IMR-90 (cell line): ENCODE measurements around the gene MAGEB1. TPM values are rescaled to one million over a fixed set of nuclear protein-coding genes. Genes with fewer than 3 reads are reported as not detected.

ENCODE experiments used
- ATAC-seq: fragments of 200-7000 bp; cut with Tn5 transposase; 2 replicates; pipeline ENCODE4 v1.9.1; 2020; ENCODE audit warnings: low read depth, mild to moderate bottlenecking, moderate library complexity
- BruUV-seq: library from RNA; stranded (reverse); fragments of 400-500 nt; replicated peaks from 2 replicates; lab custom pipeline; 2021; lab: Mats Ljungman, UMichigan
- CTCF ChIA-PET: fragments of 300-600 bp; formaldehyde crosslinking; extraction: SDS; loops from one replicate; lab custom pipeline; 2021; ENCODE audit warnings: antibody characterized with exemption; lab: Yijun Ruan, JAX
- POLR2A ChIA-PET: fragments of 300-600 bp; sonication (Branson Sonifier 250); formaldehyde crosslinking; loops from one replicate; lab custom pipeline; 2022; ENCODE audit warnings: antibody characterized with exemption; ENCODE audit not compliant: unreplicated experiment; lab: Charles Lee
- DNase-seq: peaks from one replicate; pipeline ENCODE4 v3.0.0; 2013
- H2AFZ ChIP-seq: replicated peaks from 2 replicates; pipeline ENCODE3; 2013; ENCODE audit warnings: low read length, mild to moderate bottlenecking; ENCODE audit not compliant: poor library complexity
- H2AK5ac ChIP-seq: 2 replicates; pipeline ENCODE4 v1.6.1; 2013; ENCODE audit warnings: low read depth, low read length, inconsistent platforms
- H2AK9ac ChIP-seq: replicated peaks from 2 replicates; pipeline ENCODE3; 2013; ENCODE audit warnings: mild to moderate bottlenecking, low read depth, low read length, moderate library complexity; ENCODE audit not compliant: poor library complexity
- H2BK120ac ChIP-seq: 2 replicates; pipeline ENCODE4 v1.6.1; 2013; ENCODE audit warnings: low read depth, low read length, inconsistent platforms
- H2BK15ac ChIP-seq: 3 replicates; pipeline ENCODE4 v1.6.1; 2013; ENCODE audit warnings: low read depth, low read length, inconsistent platforms
- H2BK20ac ChIP-seq: 2 replicates; pipeline ENCODE4 v1.6.1; 2013; ENCODE audit warnings: low read depth, mild to moderate bottlenecking, inconsistent platforms, low read length, moderate library complexity
- H2BK5ac ChIP-seq: 2 replicates; pipeline ENCODE4 v1.6.1; 2013; ENCODE audit warnings: mild to moderate bottlenecking, low read depth, low read length, inconsistent platforms; ENCODE audit not compliant: poor library complexity, severe bottlenecking
- H3K14ac ChIP-seq: replicated peaks from 2 replicates; pipeline ENCODE4 v1.6.1; 2013; ENCODE audit warnings: low read depth, low read length, inconsistent platforms
- H3K18ac ChIP-seq: 2 replicates; pipeline ENCODE4 v1.6.1; 2013; ENCODE audit warnings: low read depth, low read length, control low read depth
- H3K23ac ChIP-seq: 2 replicates; pipeline ENCODE4 v1.6.1; 2013; ENCODE audit warnings: low read depth, low read length, inconsistent platforms
- H3K27ac ChIP-seq: 2 replicates; pipeline ENCODE4 v1.5.1; 2013; ENCODE audit warnings: mild to moderate bottlenecking, control low read depth, low read length; ENCODE audit not compliant: insufficient read depth
- H3K27me3 ChIP-seq: 2 replicates; pipeline ENCODE4 v1.6.1; 2013; ENCODE audit warnings: low read length; ENCODE audit not compliant: control insufficient read depth, insufficient read depth
- H3K36me3 ChIP-seq: 2 replicates; pipeline ENCODE4 v1.6.1; 2013; ENCODE audit warnings: low read length, mixed read lengths; ENCODE audit not compliant: control insufficient read depth, insufficient read depth
- H3K4ac ChIP-seq: 2 replicates; pipeline ENCODE4 v1.6.1; 2013; ENCODE audit warnings: low read depth, low read length, inconsistent platforms
- H3K4me1 ChIP-seq: 2 replicates; pipeline ENCODE4 v1.6.1; 2013; ENCODE audit warnings: low read length, mixed read lengths; ENCODE audit not compliant: control insufficient read depth, insufficient read depth
- H3K4me2 ChIP-seq: 2 replicates; pipeline ENCODE4 v1.6.1; 2013; ENCODE audit warnings: low read depth, mild to moderate bottlenecking, control low read depth, low read length, moderate library complexity
- H3K4me3 ChIP-seq: 2 replicates; pipeline ENCODE4 v1.5.1; 2013; ENCODE audit warnings: low read depth, mild to moderate bottlenecking, control low read depth, low read length, moderate library complexity; ENCODE audit not compliant: insufficient read depth
- H3K56ac ChIP-seq: 2 replicates; pipeline ENCODE4 v1.6.1; 2013; ENCODE audit warnings: low read length, inconsistent platforms; ENCODE audit not compliant: insufficient read depth; ENCODE audit errors: extremely low read depth
- H3K79me1 ChIP-seq, 2 experiments: 2 replicates each; pipeline ENCODE4 v1.6.1; 2013; ENCODE audit warnings: low read length in 2 of 2, inconsistent platforms in 1 of 2, low read depth in 1 of 2
- H3K9ac ChIP-seq: 2 replicates; pipeline ENCODE4 v1.6.1; 2013; ENCODE audit warnings: low read depth, low read length, control low read depth
- H3K9me1 ChIP-seq: 2 replicates; pipeline ENCODE4 v1.6.1; 2013; ENCODE audit warnings: low read length, inconsistent platforms; ENCODE audit not compliant: insufficient read depth
- H3K9me3 ChIP-seq: 2 replicates; pipeline ENCODE4 v1.6.1; 2013; ENCODE audit warnings: low read length; ENCODE audit not compliant: control insufficient read depth, insufficient read depth
- H4K20me1 ChIP-seq: 2 replicates; pipeline ENCODE4 v1.6.1; 2013; ENCODE audit warnings: low read length, inconsistent platforms; ENCODE audit not compliant: insufficient read depth
- H4K5ac ChIP-seq: 2 replicates; pipeline ENCODE4 v1.6.1; 2013; ENCODE audit warnings: mild to moderate bottlenecking, low read depth, low read length, control low read depth
- H4K8ac ChIP-seq, 2 experiments: 2 replicates each; pipeline ENCODE4 v1.6.1; 2013; ENCODE audit warnings: low read depth in 2 of 2, low read length in 2 of 2, control low read depth in 1 of 2, inconsistent platforms in 1 of 2
- H4K91ac ChIP-seq: 2 replicates; pipeline ENCODE4 v1.6.1; 2013; ENCODE audit warnings: low read depth, low read length, inconsistent platforms; ENCODE audit not compliant: insufficient read depth
- BHLHE40 ChIP-seq: fragments of 150-350 bp; IDR thresholded peaks from 2 replicates; pipeline ENCODE4 v1.6.1; 2016; ENCODE audit warnings: mild to moderate bottlenecking, low read depth, low read length
- CEBPB ChIP-seq: IDR thresholded peaks from 2 replicates; pipeline ENCODE4 v1.6.1; 2012; ENCODE audit warnings: low read depth, low read length, improper control_type of control experiment
- CHD1 ChIP-seq: IDR thresholded peaks from 2 replicates; pipeline ENCODE4 v1.6.1; 2012; ENCODE audit warnings: low read depth, low read length, improper control_type of control experiment
- CTCF ChIP-seq: conservative IDR thresholded peaks from 2 replicates; pipeline ENCODE4 v1.5.1; 2012; ENCODE audit warnings: mild to moderate bottlenecking, low read depth, low read length, improper control_type of control experiment
- ELK1 ChIP-seq: fragments of 150-350 bp; IDR thresholded peaks from 2 replicates; pipeline ENCODE4 v1.6.1; 2016; ENCODE audit warnings: low read depth, mild to moderate bottlenecking, low read length, moderate library complexity, borderline replicate concordance
- MAFK ChIP-seq: IDR thresholded peaks from 2 replicates; pipeline ENCODE4 v1.6.1; 2012; ENCODE audit warnings: low read depth, low read length, improper control_type of control experiment
- MXI1 ChIP-seq: IDR thresholded peaks from 2 replicates; pipeline ENCODE4 v1.6.1; 2012; ENCODE audit warnings: low read depth, mild to moderate bottlenecking, low read length, moderate library complexity, borderline replicate concordance
- NFE2L2 ChIP-seq: fragments of 150-350 bp; IDR thresholded peaks from 2 replicates; pipeline ENCODE4 v1.6.1; 2016; ENCODE audit warnings: low read depth, mild to moderate bottlenecking, low read length
- POLR2A ChIP-seq: IDR thresholded peaks from 2 replicates; pipeline ENCODE4 v1.6.1; 2012; ENCODE audit warnings: mild to moderate bottlenecking, low read depth, low read length
- RAD21 ChIP-seq: IDR thresholded peaks from 2 replicates; pipeline ENCODE4 v1.6.1; 2012; ENCODE audit warnings: low read length, improper control_type of control experiment
- RCOR1 ChIP-seq: IDR thresholded peaks from 2 replicates; pipeline ENCODE4 v1.6.1; 2012; ENCODE audit warnings: mild to moderate bottlenecking, low read length, improper control_type of control experiment; ENCODE audit not compliant: insufficient replicate concordance
- RFX5 ChIP-seq: IDR thresholded peaks from 2 replicates; pipeline ENCODE4 v1.8.0; 2012; ENCODE audit warnings: low read depth, mild to moderate bottlenecking, low read length, moderate library complexity
- SMC3 ChIP-seq: fragments of 150-350 bp; IDR thresholded peaks from 2 replicates; pipeline ENCODE4 v1.6.1; 2016; ENCODE audit warnings: low read depth, mild to moderate bottlenecking, antibody characterized with exemption, low read length, moderate library complexity
- USF2 ChIP-seq: fragments of 150-350 bp; IDR thresholded peaks from 2 replicates; pipeline ENCODE4 v1.6.1; 2017; ENCODE audit warnings: mild to moderate bottlenecking, antibody characterized with exemption, low read length, low read depth
- WGBS, 2 experiments: methylation state at CpG; one replicate each; pipeline versions ENCODE4 v1.1.5 to v1.1.7; 2013; ENCODE audit warnings: missing lambda C conversion rate in 2 of 2; ENCODE audit not compliant: insufficient read length in 1 of 2; ENCODE audit errors: extremely low coverage in 2 of 2; 5-methylcytosine and 5-hydroxymethylcytosine counted together
- dilution Hi-C: fragments of 300-500 bp; cut with HindIII; formaldehyde crosslinking; loops from one replicate; pipeline ENCODE4 v1.14.3; 2018; ENCODE audit warnings: low sequenced_read_pairs; ENCODE audit not compliant: unreplicated experiment
- in situ Hi-C: fragments of 300-500 bp; cut with MboI; formaldehyde crosslinking; loops from 3 replicates; pipeline ENCODE4 v1.14.3; 2019; ENCODE audit warnings: low sequenced_read_pairs, inconsistent platforms, mixed read lengths
- intact Hi-C: fragments of 100-400 bp; cut with micrococcal nuclease; formaldehyde crosslinking; loops from 2 replicates; pipeline ENCODE4 v1.10.0; 2022
- polyA plus RNA-seq, 3 experiments: library from polyadenylated mRNA; depleted of rRNA; stranded (reverse); fragments of >200 nt; gene quantifications; 2 replicates each; pipeline ENCODE4 v1.2.3, GENCODE V29; 2012; ENCODE audit warnings: low replicate concordance in 1 of 3
- total RNA-seq: library from RNA; depleted of rRNA; stranded (reverse); fragments of >200 nt; gene quantifications from 2 replicates; pipeline ENCODE4 v1.2.3, GENCODE V29; 2012

Gene MAGEB1
- total and polyA plus RNA-seq, 2 of the 4 experiments (the other 2 are of a cell fraction): not detected

GRCh38 chrX:30262763-30263162 is 15.8 kb downstream of the MAGEB1 start:
- H4K5ac ChIP-seq: no peak overlapping the region
- no peak overlapping the region for H3K27ac ChIP-seq
- H4K91ac ChIP-seq: no peak overlapping the region
- dilution Hi-C loops (no loop called here), intact Hi-C loops (no loop called here), in situ Hi-C loops (no loop called here)
- H2AFZ ChIP-seq: no peak overlapping the region
- H3K23ac ChIP-seq: no peak overlapping the region
- no peak overlapping the region for H3K4me3 ChIP-seq
- no TSS peak for BruUV-seq
- no peaks in the 10 kb centered on the region for H3K4me1 ChIP-seq
- H4K8ac ChIP-seq: no peak overlapping the region
- H3K79me1 ChIP-seq: no peaks in the 10 kb centered on the region
- H2BK15ac ChIP-seq: no peak overlapping the region
- POLR2A ChIA-PET: no interaction called here
- DNase-seq (no peak), ATAC-seq (no peak)
- H2BK120ac ChIP-seq: no peak overlapping the region
- no peak overlapping the region for H2AK5ac ChIP-seq
- no peak overlapping the region for H3K56ac ChIP-seq
- CTCF ChIA-PET: no interaction called here
- no peaks in the 10 kb centered on the region for H3K9me1 ChIP-seq
- H3K14ac ChIP-seq: no peak overlapping the region
- no peak overlapping the region for H3K18ac ChIP-seq
- TF ChIP-seq MXI1: no peak
- TF ChIP-seq USF2: no peak
- TF ChIP-seq SMC3: no peak
- TF ChIP-seq CHD1: no peak
- no peak for TF ChIP-seq NFE2L2
- TF ChIP-seq ELK1: no peak
- TF ChIP-seq POLR2A: no peak
- TF ChIP-seq CTCF: no peak
- no peak for TF ChIP-seq MAFK
- no peak for TF ChIP-seq RFX5
- TF ChIP-seq BHLHE40: no peak
- TF ChIP-seq RAD21: no peak
- no peak for TF ChIP-seq CEBPB
- no peak for TF ChIP-seq RCOR1
- WGBS, 2 experiments: no CpG with 5 or more reads among the region's 1 CpG
- H3K9me3 ChIP-seq: no peaks in the 10 kb centered on the region
- H3K9ac ChIP-seq: no peak overlapping the region
- peaks cover 3% of the 10 kb centered on the region for H3K27me3 ChIP-seq
- H2AK9ac ChIP-seq: no peak overlapping the region
- no peak overlapping the region for H3K4me2 ChIP-seq
- no peak overlapping the region for H3K4ac ChIP-seq
- no peaks in the 10 kb centered on the region for H4K20me1 ChIP-seq
- no peaks in the 10 kb centered on the region for H3K36me3 ChIP-seq
- H2BK20ac ChIP-seq: no peak overlapping the region
- H2BK5ac ChIP-seq: no peak overlapping the region
